Activated T-helper 1 cell treated with Interleukin-2 at 50 U/mL for 16 hours (primary cell): ENCODE measurements around the gene KRT12.

Experiments
- DNase-seq: peaks from one replicate; pipeline ENCODE4 v3.0.0-alpha.2; 2020; ENCODE audit warnings: low read depth

Gene KRT12

DNA sequence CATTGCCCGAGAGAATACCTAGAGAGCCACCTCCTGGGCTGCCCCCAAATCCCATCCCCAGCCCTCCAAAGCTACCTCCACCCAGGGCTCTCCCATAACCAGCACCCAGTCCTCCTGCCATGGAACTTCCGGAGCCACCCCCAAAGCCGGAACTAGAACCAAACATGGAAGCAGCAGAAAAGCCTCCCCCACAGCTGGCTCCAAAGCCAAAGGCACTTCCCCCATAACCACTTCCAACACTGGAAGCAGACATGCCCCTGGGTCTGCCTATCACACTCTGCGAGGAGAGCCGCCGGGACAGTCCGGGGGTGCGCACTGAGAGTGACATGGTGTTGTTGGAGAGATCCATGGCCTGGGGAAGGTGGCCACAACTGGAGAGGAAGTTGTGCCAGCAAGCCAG, at the start of gene KRT12:
Gene KRT12 (minus strand): TSS at position 386 of the 400 bp plus-strand sequence. CDS start 37 bp downstream, at position 349.
- DNase-seq, result no peak

DNA sequence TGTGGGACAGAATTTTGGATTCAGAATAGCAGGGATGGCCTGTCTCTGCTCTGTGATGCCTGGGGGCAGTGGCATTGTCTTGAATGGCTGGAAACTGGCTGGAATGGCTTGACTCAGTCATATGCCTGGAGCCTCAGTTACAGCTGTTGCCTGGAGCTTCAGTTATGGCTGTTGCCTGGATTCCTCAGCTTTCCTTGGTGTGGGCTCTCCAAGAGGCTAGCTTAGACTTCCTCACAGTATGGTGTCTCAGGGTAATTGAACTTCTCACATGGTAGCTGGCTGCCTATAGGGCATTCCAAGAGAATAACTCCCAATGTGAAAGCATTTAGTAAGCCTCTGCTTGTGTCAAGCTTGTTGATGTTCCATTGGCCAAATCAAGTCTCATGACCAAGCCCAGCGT, 49.3 kb upstream of the KRT12 start:
- DNase-seq, result no peak

DNA sequence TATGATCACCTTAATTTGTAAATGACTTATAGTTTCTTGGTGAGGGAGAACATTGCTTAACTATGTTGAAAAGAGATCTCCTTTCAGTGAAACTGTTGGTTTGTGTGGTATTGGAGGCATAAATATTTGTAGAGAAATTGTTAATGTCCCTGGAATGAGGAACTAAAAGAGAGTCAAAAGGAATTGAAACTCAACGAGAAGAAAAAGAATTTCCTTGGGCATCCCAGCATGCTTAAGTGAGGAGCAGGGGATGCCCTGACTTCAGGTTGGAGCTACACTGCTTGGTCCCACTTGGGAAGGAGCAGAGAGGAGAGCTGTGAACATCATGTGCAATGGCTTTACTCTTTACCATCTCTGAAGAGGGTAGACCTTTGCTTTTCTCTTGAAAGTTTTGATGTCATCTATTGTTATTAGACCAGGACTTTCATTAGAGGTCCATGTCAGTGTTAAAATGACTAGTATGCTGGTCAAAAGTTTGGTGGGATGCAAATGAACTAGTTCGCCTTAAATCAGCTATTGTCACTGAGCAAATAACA, 48.8 kb upstream of the KRT12 start:
- DNase-seq, result no peak

- no peak for DNase-seq
Observed at GRCh38 chr17:40915199-40915661, 48.2 kb upstream of the KRT12 start.

- DNase-seq, result no peak
Observed at GRCh38 chr17:40914075-40914855, 47.2 kb upstream of the KRT12 start.

DNA sequence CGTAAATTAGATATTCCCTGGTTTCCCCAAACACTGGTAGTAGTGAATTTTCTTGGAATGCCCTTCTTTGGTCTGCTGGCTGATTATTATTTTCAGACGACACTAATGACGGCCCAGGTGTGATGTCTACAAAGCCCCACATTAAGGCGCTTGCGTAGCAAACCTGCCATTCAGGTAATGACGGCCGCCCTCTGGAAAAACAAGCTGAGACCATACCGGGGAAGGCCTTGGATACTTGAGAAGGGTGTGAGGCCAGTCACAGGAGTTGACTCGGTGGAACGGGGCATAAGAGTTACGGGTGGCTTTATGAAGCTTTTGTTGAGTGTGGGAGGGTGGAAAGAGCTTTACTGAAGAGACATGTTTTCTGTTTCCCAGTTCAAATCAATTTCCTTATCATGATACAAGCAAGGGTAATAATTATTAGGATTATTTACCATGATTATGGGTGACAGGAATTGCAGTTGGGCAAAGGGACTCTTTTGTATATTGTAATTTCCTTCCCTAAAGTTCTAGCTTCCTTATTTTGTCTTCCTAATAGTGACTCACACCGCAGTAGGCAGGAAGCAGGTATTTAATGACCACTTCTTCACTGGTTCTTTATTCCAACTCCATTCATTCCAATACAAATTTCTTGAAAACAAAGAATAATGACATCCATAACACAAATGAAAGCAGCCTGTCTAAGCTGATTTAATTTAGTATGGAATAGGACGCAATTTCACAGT, 45.6 kb upstream of the KRT12 start:
- no peak for DNase-seq

- DNase-seq, result no peak
Observed at GRCh38 chr17:40910441-40910841, 43.4 kb upstream of the KRT12 start.

GRCh38 chr17:40909755-40910154, 42.7 kb upstream of the KRT12 start:
- no peak for DNase-seq

DNA sequence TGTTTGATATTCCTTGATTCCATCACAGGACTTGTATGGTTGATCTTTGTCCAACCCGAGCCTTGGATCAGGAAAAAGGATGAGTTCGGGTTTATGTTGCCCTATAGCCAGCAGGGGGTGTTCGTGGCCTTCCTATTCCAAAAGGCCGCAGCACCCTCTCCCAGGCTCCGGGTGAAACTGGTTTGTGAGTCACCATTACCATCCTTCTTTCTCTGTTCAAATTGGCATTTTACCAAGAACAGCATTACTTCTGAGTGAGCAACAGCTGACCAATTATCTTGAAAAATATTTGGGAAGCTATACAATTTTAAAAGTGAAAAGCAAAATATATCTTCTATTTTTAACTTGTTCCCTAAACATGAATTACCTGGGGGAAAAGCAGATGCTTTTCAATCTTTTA, 42.3 kb upstream of the KRT12 start:
- peak; percentile 33 for DNase-seq

GRCh38 chr17:40906613-40907012, 39.6 kb upstream of the KRT12 start:
- no peak for DNase-seq

GRCh38 chr17:40905370-40905769, 38.3 kb upstream of the KRT12 start:
- DNase-seq, result no peak

DNA sequence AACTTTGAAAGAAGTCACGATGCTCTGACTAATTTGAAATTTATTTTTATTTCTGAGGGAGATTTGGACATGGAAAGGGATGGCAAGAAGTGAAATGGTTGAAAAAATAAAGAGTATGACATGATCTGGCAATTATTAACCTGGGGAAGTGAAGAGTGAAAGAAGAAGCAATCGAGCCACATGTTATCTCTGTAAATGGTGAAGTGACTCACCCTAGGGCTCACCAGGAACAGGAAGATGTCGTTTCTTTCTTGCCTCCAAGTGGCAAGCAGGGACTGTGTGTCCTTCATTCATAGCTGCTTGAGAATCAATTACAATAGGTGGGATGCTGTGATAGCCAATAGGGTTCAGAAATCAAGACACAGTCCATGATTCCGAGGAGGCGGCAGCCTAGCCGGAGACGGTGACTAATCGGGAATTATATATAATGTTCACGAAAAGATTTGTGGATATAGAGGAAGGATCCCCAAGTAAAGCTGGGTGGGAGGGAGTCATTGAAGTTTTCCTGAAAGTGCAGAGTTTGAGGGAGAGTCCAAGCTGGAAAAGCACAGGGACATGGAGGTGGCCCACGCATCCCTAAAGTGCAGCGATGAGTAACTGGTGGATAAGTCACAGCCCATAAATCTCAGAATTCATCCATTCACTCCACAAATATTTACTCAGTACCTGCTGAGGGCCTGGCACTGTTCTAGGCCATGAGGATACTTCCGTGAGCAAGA, 36.3 kb upstream of the KRT12 start:
- no peak for DNase-seq

DNA sequence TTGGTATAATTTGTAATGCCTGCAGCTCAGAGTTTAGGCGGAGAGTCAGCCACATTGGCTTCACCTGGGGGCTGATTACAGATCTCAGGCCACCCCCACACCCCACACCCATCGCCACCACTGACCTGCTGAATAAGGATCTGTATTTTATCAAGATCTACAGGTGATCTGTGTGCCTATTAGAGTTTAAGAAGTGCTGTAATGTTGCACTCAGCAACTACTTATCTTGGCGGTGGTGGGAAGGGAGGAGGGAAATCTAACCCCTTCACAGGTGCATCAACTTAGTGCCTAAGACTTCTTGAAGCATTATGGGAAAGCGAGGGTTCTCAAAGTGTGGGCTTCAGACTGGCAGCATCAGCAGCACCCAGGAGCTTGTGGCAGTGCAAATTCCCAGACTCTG, 35.5 kb upstream of the KRT12 start:
- DNase-seq, result no peak

DNA sequence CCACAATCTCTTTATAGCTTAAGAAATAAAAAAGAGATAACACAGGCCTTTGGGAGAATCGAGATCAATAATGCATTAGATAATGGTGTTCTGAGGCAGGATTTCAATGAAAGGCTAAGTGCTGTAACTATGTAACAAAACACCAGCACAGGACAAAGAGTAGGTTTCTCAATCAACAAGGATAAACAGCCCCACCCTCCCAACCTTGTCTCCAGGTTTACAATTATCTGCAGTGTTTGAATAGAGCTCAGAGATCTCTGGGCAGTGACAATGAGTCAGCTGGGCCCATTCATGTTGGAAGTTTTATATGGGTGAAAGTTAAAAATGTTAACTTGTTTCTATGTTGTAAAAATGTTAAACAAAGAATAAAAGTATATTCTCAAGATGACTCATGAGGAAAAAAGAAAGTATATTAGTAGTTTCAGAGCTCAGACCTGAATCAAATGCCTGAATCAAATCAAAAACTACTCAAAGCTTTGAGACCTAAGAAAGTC, 35.0 kb upstream of the KRT12 start:
- DNase-seq, result no peak

DNA sequence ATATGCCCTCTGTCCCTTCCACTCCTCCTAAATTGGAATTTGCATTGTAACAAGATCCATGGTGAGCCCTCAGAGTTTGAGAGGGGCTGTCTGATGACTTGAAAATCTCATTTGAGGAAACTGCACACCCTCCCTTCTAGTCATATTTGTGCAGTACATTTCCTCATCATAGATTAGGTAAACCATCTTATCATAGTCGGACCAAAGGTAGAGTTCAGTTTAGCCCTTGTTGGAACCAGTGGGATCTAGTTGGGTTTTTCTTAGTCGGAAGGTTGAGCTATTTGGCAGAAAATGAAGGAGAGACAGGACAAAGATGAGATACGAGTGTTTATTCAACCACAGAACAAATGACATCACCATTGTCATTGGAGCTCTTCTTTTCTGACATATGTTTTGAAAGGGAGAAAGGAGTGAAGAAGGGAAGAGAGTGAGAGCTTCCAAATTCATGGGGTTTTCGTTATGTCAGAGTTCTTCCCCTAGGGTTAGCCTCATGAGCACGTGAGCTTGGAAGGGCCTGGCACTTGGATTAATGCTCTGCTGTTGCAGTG, 33.9 kb upstream of the KRT12 start:
- no peak for DNase-seq

DNA sequence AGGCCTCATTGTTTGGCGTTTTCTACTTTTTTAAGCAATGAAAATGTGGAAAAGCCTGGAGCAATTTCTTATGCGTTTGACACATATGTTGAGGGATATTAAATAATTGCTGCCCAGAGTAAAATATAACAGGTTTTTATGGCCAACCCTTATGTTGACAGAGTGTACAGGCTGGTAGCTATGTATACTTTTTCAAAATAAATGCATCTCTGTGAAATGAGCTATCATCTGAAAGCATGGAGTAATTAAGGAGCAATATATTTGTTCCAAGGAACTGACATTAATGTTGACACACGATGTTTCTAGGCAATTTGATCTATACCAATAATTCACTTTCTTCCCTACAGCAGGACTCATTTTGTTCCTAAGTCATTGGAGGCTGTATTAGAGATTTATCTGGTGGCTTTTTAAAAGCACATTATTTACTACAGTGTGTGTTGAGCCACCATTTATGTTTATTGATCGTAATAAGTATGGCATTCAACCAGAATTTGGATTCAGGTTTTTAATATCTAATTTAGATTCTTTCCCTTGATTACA, 30.0 kb upstream of the KRT12 start:
- no peak for DNase-seq

- DNase-seq, result no peak
Observed at GRCh38 chr17:40895106-40895730, 28.2 kb upstream of the KRT12 start.

DNA sequence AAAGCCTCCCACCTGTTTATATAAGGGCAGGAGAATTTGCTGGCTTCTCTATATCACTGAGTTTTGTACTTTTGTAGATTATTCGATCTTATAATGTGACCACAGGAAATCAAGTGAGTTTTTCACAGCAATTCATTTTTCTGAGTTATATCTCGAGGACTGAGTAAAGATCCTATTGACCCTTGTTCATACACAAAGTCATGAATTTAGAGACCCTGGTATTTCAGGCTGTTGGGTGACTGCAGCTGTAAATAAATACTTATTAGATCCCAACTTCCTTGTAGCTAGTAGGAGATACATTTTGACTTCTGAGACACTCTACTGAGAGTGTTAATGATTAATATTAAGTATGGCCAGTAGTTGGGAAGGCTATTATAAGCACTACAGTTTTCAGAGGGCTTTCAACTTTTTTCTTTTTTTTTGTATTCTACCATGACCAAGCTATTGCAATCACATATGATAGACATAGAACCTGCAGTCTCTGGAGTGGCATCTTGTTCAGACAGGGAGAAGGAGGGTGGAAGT, 21.2 kb upstream of the KRT12 start:
- DNase-seq, result no peak

DNA sequence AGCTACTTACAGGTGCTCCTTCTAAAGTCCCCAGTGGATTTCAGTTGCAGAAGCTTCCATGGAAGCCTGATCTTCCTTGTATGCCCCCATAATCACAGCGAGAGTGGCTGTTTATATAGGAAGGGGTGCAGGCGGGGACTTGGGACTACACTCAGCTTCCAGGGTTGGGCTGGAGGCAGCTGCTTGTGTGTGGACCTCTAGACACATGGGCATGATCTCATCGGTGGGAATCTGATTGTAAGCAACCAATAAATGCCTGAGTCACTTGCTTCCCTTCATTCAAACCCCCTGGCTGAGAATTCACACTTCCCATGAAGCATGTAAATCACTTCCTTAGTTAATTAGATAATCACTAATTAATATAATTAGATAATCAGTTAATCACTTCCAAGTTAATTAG, 19.1 kb upstream of the KRT12 start:
- DNase-seq, result no peak

DNA sequence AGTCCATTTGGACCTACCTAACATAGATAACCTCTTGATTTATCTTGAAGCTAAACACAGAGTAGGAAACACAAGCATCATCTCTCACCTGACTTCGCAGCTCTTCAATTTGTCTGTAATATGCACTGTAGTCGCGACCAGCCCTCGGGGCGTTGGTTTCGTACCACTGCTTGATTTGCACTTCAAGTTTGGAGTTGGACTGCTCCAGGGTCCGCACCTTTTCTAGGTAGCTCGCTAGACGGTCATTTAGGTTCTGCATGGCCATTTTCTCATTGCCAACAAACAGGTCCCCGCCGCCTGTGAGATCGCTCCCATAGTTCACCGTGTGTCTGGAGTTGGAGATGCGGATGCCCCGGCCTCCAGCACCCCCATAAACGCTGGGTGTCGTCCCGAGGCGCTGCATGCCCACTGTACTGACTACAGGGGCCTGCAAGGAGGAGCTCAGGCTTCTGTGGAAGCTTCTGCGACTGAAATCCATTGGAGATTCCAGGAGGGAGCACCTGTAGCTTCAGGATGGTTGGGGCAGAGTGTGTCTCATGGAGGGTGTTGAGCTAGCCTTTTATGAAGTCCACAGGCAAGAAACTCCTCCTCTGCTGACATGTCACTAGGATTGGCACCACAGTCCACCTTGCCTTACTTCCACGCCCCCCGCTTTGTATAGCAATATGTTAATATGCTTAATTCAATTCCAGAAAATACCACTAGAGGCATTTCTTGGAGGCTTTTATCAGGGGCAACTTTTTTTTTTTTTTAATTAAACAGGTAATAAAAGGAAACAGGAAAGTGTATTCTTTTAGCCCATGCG, 17.9 kb upstream of the KRT12 start, which contains the start of gene KRT20:
Gene KRT20 (minus strand): TSS at position 535 of the 805 bp plus-strand sequence. CDS start 57 bp downstream, at position 478.
- DNase-seq, result no peak
